SK-N-SH (cell line): ENCODE data around the gene FIBP. TPM values are rescaled to one million over a fixed set of nuclear protein-coding genes. Genes with fewer than 3 reads are reported as not detected.
A peak's percentile ranks its signal among the peaks of the same experiment; 100 is the strongest.

Experiments used
- CTCF ChIA-PET: fragments of 300-600, 350-600 bp; formaldehyde crosslinking; extraction: SDS; loops from one replicate; lab custom pipeline; 2021; lab: Yijun Ruan, JAX
- POLR2A ChIA-PET: fragments of 350-600 bp; sonication (Branson Sonifier 250); formaldehyde crosslinking; extraction: SDS; loops from one replicate; lab custom pipeline; 2020; ENCODE audit warnings: antibody characterized with exemption, inconsistent platforms; lab: Yijun Ruan, JAX
- DNase-seq: peaks from one replicate; pipeline ENCODE4 v3.0.0; 2012
- H2AFZ ChIP-seq: fragments of 200-600 bp; sonication (generic); 2 replicates; pipeline ENCODE4 v1.8.1; 2016; ENCODE audit warnings: antibody characterized with exemption, mild to moderate bottlenecking, low read depth
- H3F3A ChIP-seq: fragments of 200-600 bp; sonication (generic); replicated peaks from 2 replicates; pipeline ENCODE3; 2016; ENCODE audit warnings: antibody characterized with exemption, mild to moderate bottlenecking; ENCODE audit not compliant: insufficient read depth
- H3K27ac ChIP-seq, 2 experiments: fragments of 200-500 bp in 1 of 2; fragments of 200-600 bp in 1 of 2; sonication (Bioruptor generic) in 1 of 2; sonication (generic), shearing (Covaris generic) in 1 of 2; 2 replicates each; pipeline versions ENCODE4 v1.5.1 to v1.6.1; 2014 to 2016; ENCODE audit warnings: low read depth in 2 of 2, inconsistent platforms in 1 of 2, low read length in 1 of 2, mild to moderate bottlenecking in 1 of 2, mixed read lengths in 1 of 2
- H3K27me3 ChIP-seq: fragments of 200-600 bp; sonication (generic), shearing (Covaris generic); 2 replicates; pipeline ENCODE4 v1.6.1; 2016; ENCODE audit warnings: mixed run types; ENCODE audit not compliant: insufficient read depth
- H3K36me3 ChIP-seq, 2 experiments: fragments of 200-500 bp in 1 of 2; fragments of 200-600 bp in 1 of 2; sonication (Bioruptor generic) in 1 of 2; sonication (generic) in 1 of 2; replicated peaks in 1 of 2; 2 replicates each; pipeline versions ENCODE3 to v1.5.1; 2014 to 2016; ENCODE audit warnings: low read length in 1 of 2, mild to moderate bottlenecking in 1 of 2; ENCODE audit not compliant: insufficient read depth in 2 of 2, control insufficient read depth in 1 of 2
- H3K4me1 ChIP-seq, 2 experiments: fragments of 200-500 bp in 1 of 2; fragments of 200-600 bp in 1 of 2; sonication (Bioruptor generic) in 1 of 2; sonication (generic), shearing (Covaris generic) in 1 of 2; 2 replicates each; pipeline versions ENCODE4 v1.5.1 to v1.6.1; 2014 to 2016; ENCODE audit warnings: low read depth in 1 of 2, low read length in 1 of 2, mixed run types in 1 of 2; ENCODE audit not compliant: insufficient read depth in 2 of 2, control insufficient read depth in 1 of 2
- H3K4me2 ChIP-seq: fragments of 200-600 bp; sonication (generic), shearing (Covaris generic); 2 replicates; pipeline ENCODE4 v1.6.1; 2017; ENCODE audit warnings: mixed run types
- H3K4me3 ChIP-seq, 2 experiments: fragments of 200-500 bp in 1 of 2; fragments of 200-600 bp in 1 of 2; sonication (Bioruptor generic) in 1 of 2; sonication (generic), shearing (Covaris generic) in 1 of 2; 2 replicates each; pipeline versions ENCODE4 v1.5.1 to v1.8.1; 2014 to 2016; ENCODE audit warnings: low read depth in 2 of 2, inconsistent platforms in 1 of 2, low read length in 1 of 2, mild to moderate bottlenecking in 1 of 2, mixed read lengths in 1 of 2, moderate library complexity in 1 of 2
- H3K79me2 ChIP-seq: fragments of 200-600 bp; sonication (generic); 2 replicates; pipeline ENCODE4 v1.8.1; 2017; ENCODE audit warnings: mild to moderate bottlenecking; ENCODE audit not compliant: insufficient read depth
- H3K9ac ChIP-seq: fragments of 200-600 bp; sonication (generic); 2 replicates; pipeline ENCODE4 v1.6.1; 2017; ENCODE audit warnings: mixed run types
- H3K9me2 ChIP-seq: fragments of 200-600 bp; sonication (generic); 2 replicates; pipeline ENCODE4 v1.6.1; 2017; ENCODE audit warnings: mixed run types
- H3K9me3 ChIP-seq: fragments of 200-600 bp; sonication (generic); 2 replicates; pipeline ENCODE4 v1.6.1; 2017; ENCODE audit warnings: mixed run types, mild to moderate bottlenecking, moderate library complexity
- H4K20me1 ChIP-seq: fragments of 200-600 bp; sonication (generic); 2 replicates; pipeline ENCODE4 v1.6.1; 2017; ENCODE audit warnings: mild to moderate bottlenecking, mixed run types; ENCODE audit not compliant: insufficient read depth
- CHD2 ChIP-seq: fragments of 150-350 bp; IDR thresholded peaks from 2 replicates; pipeline ENCODE4 v1.6.1; 2018; ENCODE audit warnings: low read length; ENCODE audit not compliant: partially characterized antibody
- CTCF ChIP-seq: fragments of 200-600 bp; sonication (generic); IDR thresholded peaks from 2 replicates; pipeline ENCODE4 v1.6.1; 2017; ENCODE audit warnings: antibody characterized with exemption, mild to moderate bottlenecking, moderate library complexity
- ELF1 ChIP-seq: IDR thresholded peaks from 2 replicates; pipeline ENCODE4 v1.4.0; 2012
- EZH2phosphoT487 ChIP-seq: fragments of 200-600 bp; sonication (generic); IDR thresholded peaks from 2 replicates; pipeline ENCODE4 v1.6.1; 2017; ENCODE audit warnings: low read depth, mixed run types, mild to moderate bottlenecking, antibody characterized with exemption, moderate library complexity, borderline replicate concordance
- FOSL2 ChIP-seq: IDR thresholded peaks from 2 replicates; pipeline ENCODE4 v1.4.0; 2012; ENCODE audit warnings: low read depth, mild to moderate bottlenecking, moderate library complexity, borderline replicate concordance
- FOXJ3 ChIP-seq: sonication (generic); formaldehyde crosslinking; IDR thresholded peaks from 2 replicates; pipeline ENCODE4 v1.5.1; 2020; ENCODE audit warnings: mild to moderate bottlenecking, missing genetic modification reagents
- FOXM1 ChIP-seq: IDR thresholded peaks from 2 replicates; pipeline ENCODE4 v1.4.0; 2012; ENCODE audit warnings: low read depth, mild to moderate bottlenecking
- GABPA ChIP-seq: IDR thresholded peaks from 2 replicates; pipeline ENCODE4 v1.4.0; 2012; ENCODE audit warnings: low read depth, mild to moderate bottlenecking
- MAX ChIP-seq: IDR thresholded peaks from 2 replicates; pipeline ENCODE4 v1.4.0; 2012; ENCODE audit warnings: low read depth
- MXI1 ChIP-seq: IDR thresholded peaks from 2 replicates; pipeline ENCODE4 v1.6.1; 2012; ENCODE audit warnings: mild to moderate bottlenecking, low read depth, low read length, improper control_type of control experiment
- NFIC ChIP-seq: IDR thresholded peaks from 2 replicates; pipeline ENCODE4 v1.4.0; 2012; ENCODE audit warnings: borderline replicate concordance
- PBX3 ChIP-seq: IDR thresholded peaks from 2 replicates; pipeline ENCODE4; 2012
- POLR2AphosphoS5 ChIP-seq: IDR thresholded peaks from 2 replicates; pipeline ENCODE4 v1.6.1; 2012; ENCODE audit warnings: low read depth, low read length
- RAD21 ChIP-seq: IDR thresholded peaks from 2 replicates; pipeline ENCODE4 v1.6.1; 2012; ENCODE audit warnings: mild to moderate bottlenecking, low read length
- RCOR1 ChIP-seq: fragments of 150-350 bp; IDR thresholded peaks from 2 replicates; pipeline ENCODE4 v1.6.1; 2017; ENCODE audit warnings: antibody characterized with exemption, low read length
- RXRA ChIP-seq: IDR thresholded peaks from 2 replicates; pipeline ENCODE4 v1.4.0; 2012; ENCODE audit warnings: low read depth, mild to moderate bottlenecking, borderline replicate concordance
- SIN3A ChIP-seq: IDR thresholded peaks from 2 replicates; pipeline ENCODE4 v1.6.1; 2012; ENCODE audit warnings: low read depth, mild to moderate bottlenecking, low read length, moderate library complexity, borderline replicate concordance
- TAF1 ChIP-seq: IDR thresholded peaks from 2 replicates; pipeline ENCODE4 v1.6.1; 2012; ENCODE audit warnings: low read depth, mild to moderate bottlenecking, low read length, moderate library complexity, borderline replicate concordance
- USF2 ChIP-seq: fragments of 150-350 bp; IDR thresholded peaks from 2 replicates; pipeline ENCODE4 v1.6.1; 2017; ENCODE audit warnings: antibody characterized with exemption, low read length, low read depth, borderline replicate concordance
- YY1 ChIP-seq: IDR thresholded peaks from 2 replicates; pipeline ENCODE4 v1.4.0; 2012; ENCODE audit warnings: low read depth, mild to moderate bottlenecking
- WGBS: methylation state at CpG from one replicate; pipeline ENCODE4 v1.1.6; 2017; ENCODE audit warnings: low lambda C conversion rate; 5-methylcytosine and 5-hydroxymethylcytosine counted together
- polyA plus RNA-seq, 3 experiments: library from polyadenylated mRNA; depleted of rRNA; stranded (reverse); fragments of >200 nt; gene quantifications; 2 replicates each; pipeline ENCODE4 v1.2.3, GENCODE V29; 2012
- TF ChIP-seq, protein P1 (sequence below): IDR thresholded peaks from 2 replicates; pipeline ENCODE4 v1.6.1; 2012; ENCODE audit warnings: mild to moderate bottlenecking, low read depth, low read length, moderate library complexity

FIBP gene
- 159 and 190 TPM in 2 replicates for polyA plus RNA-seq (2012; rRNA removed)
- 120 and 135 TPM in 2 replicates for polyA plus RNA-seq (2012; cell fraction: cytosol; rRNA removed)
- 194 and 217 TPM in 2 replicates for polyA plus RNA-seq (2012; cell fraction: nucleus; rRNA removed)

DNA sequence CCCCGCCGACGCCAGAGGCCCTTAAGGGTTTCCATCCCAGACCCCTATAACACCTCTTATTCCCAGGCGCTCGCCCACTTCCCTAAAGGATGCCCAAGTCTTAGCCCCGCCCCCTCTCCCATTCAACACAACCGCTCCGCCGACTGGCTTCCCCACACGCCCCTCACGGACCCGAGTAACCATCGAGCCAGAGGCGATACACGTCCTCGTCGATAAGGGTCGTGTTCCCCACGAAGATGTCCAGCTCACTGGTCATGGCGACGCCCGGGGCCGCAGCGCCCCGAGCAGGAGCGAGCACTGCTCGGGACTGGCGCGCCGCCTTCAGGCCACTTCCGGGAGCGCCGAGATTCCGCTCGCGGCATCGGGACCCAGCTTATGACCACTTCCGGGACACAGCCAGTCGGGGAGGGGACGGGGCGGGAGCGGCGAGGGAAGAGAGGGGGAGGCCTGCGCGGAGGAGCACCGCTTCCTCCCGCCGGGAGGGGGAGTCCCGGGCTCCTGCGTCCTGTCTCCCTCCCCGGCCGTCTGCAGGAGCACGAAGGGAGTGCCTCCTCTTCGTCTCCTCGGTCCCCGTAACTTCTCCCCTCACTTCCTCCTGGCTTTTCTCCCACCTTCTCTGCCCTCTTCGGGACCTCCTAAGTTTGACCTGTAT lies at the start of gene FIBP:
Gene FIBP, minus strand, starts transcription at position 309 of the 652 bp plus-strand sequence. Its CDS starts 53 bp downstream, at position 256.
- peak within 1 kb of the TSS; percentile 98 for H3K4me2 ChIP-seq
- H3K9me3 ChIP-seq: no peaks in the 10 kb centered on the region
- H3K4me1 ChIP-seq: peaks cover 41 to 52% of the 10 kb centered on the region in 2 experiments
- peak; percentile 97 for DNase-seq
- H3K9ac ChIP-seq: peak within 1 kb of the TSS; percentile 73
- WGBS: under 1% methylated on average over 25 of the region's 57 CpGs
- peaks cover 25% of the 10 kb centered on the region for H4K20me1 ChIP-seq
- peaks cover 62% of the 10 kb centered on the region for H3F3A ChIP-seq
- H3K27me3 ChIP-seq: no peaks in the 10 kb centered on the region
- no peaks in the 10 kb centered on the region for H3K9me2 ChIP-seq
- H3K79me2 ChIP-seq: peaks cover 60% of the 10 kb centered on the region
- H3K4me3 ChIP-seq: peak within 1 kb of the TSS; percentile 56 to 82
- ChIA-PET CTCF (interaction anchor here (0.7 to 15.2 kb wide), 38 partner anchors 9 to 464 kb away, joined by 3 to 374 read pairs (median 6); partner anchors contain the start of genes C11orf68, CFL1, CTSW and DRAP1), POLR2A (interaction anchor here (0.7 to 3.8 kb wide), 10 partner anchors 9 to 176 kb away, joined by 3 to 46 read pairs (median 4); partner anchors contain the start of genes BANF1, CFL1, EIF1AD and KAT5)
- H3K36me3 ChIP-seq: peaks cover 34 to 42% of the 10 kb centered on the region in 2 experiments
- TF ChIP-seq RCOR1 (no peak), FOXJ3 (CRISPR knock-in tag) (no peak; the same call in 1 of the 2 replicates), RXRA (no peak; the same call in 1 of the 2 replicates), TAF1 (peak; percentile 65; the same call in 1 of the 2 replicates), YY1 (peak; percentile 81), POLR2AphosphoS5 (peak; percentile 89), CTCF (peak; percentile 68), RAD21 (peak; percentile 24), CHD2 (peak; percentile 53), MXI1 (peak; percentile 70), EZH2phosphoT487 (no peak), NFIC (no peak; the same call in 1 of the 2 replicates), USF2 (no peak), FOSL2 (no peak; the same call in 1 of the 2 replicates), FOXM1 (no peak), PBX3 (no peak), GABPA (peak; percentile 92), SIN3A (peak; percentile 88; the same call in 1 of the 2 replicates), ELF1 (peak; percentile 93), MAX (peak; percentile 45)
- TF ChIP-seq, protein P1, sequence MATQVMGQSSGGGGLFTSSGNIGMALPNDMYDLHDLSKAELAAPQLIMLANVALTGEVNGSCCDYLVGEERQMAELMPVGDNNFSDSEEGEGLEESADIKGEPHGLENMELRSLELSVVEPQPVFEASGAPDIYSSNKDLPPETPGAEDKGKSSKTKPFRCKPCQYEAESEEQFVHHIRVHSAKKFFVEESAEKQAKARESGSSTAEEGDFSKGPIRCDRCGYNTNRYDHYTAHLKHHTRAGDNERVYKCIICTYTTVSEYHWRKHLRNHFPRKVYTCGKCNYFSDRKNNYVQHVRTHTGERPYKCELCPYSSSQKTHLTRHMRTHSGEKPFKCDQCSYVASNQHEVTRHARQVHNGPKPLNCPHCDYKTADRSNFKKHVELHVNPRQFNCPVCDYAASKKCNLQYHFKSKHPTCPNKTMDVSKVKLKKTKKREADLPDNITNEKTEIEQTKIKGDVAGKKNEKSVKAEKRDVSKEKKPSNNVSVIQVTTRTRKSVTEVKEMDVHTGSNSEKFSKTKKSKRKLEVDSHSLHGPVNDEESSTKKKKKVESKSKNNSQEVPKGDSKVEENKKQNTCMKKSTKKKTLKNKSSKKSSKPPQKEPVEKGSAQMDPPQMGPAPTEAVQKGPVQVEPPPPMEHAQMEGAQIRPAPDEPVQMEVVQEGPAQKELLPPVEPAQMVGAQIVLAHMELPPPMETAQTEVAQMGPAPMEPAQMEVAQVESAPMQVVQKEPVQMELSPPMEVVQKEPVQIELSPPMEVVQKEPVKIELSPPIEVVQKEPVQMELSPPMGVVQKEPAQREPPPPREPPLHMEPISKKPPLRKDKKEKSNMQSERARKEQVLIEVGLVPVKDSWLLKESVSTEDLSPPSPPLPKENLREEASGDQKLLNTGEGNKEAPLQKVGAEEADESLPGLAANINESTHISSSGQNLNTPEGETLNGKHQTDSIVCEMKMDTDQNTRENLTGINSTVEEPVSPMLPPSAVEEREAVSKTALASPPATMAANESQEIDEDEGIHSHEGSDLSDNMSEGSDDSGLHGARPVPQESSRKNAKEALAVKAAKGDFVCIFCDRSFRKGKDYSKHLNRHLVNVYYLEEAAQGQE: peak; percentile 16; the same call in 1 of the 2 replicates
- H3K27ac ChIP-seq: peak within 1 kb of the TSS; percentile 94 to 99
- peak within 1 kb of the TSS; percentile 82 for H2AFZ ChIP-seq
